GM19328 (cell line): ENCODE data around the gene RAB1B.
"Not testable (repeated sequence)": the region's sequence is repeated elsewhere in the genome, so short reads cannot be mapped to it uniquely, and the experiment has no call there.

ENCODE experiments used
- ATAC-seq: cut with Tn5 transposase; IDR thresholded peaks from one replicate; pipeline ENCODE4 v1.9.1; 2021; ENCODE audit warnings: mild to moderate bottlenecking, moderate library complexity; ENCODE audit not compliant: unreplicated experiment

Gene RAB1B

DNA sequence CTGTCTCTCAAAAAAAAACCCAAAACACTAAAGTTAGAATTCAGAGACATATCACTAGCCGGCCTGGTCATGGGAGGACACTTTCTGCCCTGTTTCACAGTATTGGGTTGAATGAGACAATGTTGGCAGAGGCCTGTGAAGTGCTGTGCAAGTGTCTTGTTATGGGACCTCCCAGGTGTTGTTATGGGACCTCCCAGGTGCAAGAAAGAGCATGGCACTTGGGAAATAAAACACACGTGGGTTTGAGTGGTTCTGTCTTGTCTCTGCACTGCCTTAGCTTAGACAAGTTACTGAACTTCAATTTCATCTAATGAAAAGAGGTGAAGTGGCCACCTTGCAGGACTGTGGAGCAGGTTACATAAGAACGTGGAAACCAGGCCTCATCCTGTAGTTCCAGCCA is 28.9 kb upstream of the RAB1B start:
- ATAC-seq = no peak

DNA sequence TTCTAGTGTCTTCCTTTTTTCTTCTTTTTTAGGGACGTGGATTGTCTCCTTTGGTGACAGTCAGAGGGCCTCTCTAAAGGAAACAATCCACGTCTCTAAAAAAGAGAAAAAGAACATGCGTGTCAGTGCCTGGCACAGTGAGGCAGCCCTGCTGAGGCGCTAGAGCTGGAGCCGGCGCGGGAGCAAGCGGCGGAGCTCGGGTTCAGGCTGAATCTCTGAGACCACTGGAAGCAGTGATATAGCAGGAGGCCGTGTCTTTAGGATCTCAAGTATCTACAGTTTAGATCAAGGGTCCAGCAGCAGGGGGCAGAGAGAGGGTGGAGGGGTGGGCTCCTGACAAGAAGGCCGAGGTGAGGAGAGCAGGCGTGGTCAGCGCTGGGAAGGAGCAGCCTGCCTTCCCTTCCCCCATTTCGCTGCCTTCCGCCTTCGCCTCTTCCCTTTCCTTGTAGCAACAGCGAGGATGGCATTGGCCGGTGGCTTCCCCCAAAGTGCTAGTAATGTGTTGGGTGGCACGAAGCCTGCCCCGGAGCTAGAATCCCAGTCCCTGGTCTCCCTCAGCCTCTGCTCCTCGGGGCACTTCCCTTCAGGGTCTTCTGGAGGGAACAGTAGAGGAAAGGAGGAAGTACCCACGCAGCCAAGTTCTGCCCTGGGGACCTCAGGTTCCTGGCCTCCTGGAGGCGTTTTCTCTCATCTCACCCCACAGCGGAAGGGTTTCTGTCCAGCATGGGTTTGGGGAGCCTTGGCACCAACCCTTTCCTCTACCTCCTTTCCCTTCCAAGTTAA is 28.2 kb upstream of the RAB1B start:
- ATAC-seq = no peak

DNA sequence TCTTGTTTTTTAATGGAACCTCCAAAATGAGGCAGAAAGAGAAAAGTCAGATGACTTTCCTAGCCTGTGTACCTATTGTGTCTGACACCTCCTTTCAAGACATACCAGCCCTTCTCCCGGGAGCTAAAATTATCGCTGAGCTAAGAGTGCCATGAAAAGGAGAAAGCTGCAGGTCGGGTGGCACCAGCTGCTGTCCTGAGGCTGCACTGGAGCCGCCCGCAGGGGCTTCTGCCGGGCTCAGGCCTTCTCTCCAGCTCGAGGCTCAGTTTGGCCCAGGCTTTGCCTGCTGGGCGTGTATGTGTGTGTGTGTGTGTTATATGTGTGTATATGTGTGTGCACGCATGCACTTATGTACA is 27.7 kb upstream of the RAB1B start:
- no peak for ATAC-seq

DNA sequence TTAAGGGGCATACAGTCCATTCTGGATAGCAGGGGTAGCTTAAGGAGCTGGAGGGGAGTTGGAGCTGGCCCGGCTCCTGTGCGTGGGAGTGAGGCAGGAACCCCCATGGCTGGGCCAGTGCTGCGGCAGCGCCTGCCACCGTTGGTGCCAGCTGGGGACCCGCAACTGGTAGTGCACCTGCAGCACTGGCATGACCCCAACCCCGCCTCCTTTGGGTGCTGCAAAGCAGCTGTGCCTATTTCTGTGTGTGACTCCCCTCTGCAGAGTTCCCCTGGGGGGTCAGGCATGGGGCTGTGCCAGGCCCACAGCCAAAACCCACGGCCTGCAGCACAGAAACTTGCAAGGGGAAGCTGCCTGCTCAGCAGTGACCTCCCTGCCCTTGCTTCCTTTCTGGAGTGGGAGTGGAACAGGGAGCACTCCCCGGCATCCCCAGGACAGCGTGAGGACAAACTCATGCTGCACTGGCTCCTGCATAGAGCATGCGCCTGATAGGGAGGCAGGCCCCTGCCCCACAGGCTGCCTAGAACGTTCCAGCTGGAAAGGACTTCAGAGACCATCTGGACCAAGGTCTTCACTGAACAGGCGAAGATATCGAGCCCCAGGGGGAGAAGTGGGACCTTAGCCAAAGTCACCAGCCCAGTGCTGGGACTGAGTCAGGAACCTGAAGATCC is 26.2 kb upstream of the RAB1B start:
- ATAC-seq = no peak

DNA sequence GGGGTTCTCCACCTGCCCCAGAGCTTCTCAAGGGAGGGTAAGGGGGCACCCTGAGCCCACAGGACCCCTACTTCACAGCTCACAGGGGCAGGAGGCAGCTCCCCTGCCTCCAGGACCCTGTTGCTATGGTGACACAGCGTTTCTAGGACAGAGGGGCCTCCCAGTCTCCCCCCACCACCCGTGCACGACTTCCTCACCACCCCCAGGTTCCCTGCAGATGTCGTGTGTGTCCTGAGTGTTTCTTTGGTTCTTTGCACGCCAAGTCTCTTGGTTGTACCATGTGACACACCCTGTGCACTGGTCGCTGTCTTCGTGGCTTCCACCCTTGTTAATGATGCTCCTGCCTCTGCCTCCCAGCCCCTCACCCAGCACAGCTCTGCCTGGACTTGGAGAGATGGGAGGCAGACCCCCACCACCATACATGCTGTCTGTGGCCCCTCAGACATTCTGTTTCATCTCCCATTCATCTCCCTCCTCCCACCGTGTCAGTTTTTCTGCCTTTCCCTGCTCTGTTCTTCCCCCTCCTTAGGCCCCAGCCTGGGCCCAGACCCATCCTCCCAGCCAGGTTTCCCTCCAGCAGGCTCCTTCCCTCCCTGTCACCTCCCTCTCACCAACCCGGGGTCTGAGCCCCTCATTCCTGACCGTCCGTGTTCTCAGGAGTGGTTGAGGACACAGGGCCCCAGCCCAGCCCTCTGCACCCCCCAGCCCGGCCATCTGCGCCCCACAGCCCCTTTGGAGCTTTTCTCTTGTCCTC is 24.5 kb upstream of the RAB1B start:
- ATAC-seq = no peak

- no peak for ATAC-seq
These were observed 21.1 kb upstream of the RAB1B start for GRCh38 chr11:66247295-66247694.

GRCh38 chr11:66247801-66248200 is 20.6 kb upstream of the RAB1B start:
- ATAC-seq = no peak

DNA sequence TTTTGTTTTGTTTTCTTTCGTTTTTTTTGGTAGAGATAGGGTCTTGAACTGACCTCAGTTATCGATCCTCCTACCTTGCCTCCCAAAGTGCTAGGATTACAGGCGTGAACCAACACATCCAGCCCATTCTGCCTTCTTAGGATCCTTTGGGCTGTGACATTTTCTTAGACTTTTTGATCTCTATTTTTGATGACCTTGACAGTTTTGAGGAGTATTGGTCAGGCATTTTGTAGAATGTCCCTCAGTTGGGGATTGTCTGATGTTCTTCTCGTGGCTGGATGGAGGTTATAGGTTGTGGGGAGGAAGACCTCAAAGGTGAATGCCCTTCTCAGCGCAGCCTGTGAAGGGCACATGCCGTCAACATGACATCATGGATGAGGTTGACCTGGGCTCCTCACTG is 19.5 kb upstream of the RAB1B start:
- no peak for ATAC-seq

- no peak for ATAC-seq
These were observed 16.6 kb upstream of the RAB1B start for GRCh38 chr11:66251809-66252208.

DNA sequence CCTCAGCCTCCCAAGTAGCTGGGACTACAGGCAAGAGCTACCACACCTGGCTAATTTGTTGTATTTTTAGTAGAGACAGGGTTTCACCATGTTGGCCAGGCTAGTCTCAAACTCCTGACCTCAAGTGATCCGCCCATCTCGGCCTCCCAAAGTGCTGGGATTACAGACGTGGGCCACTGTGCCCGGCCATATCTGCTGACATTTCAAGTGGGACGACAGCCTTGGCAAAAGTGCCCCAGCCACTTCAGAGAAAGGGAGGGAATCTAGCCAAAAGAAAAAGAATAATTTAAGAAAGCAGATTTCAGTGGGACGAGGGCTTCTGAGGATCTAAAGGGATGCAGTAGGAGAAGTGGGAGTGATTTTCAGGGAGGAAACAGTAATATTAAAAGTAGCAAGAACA is 15.4 kb upstream of the RAB1B start:
- ATAC-seq = not testable (repeated sequence)

DNA sequence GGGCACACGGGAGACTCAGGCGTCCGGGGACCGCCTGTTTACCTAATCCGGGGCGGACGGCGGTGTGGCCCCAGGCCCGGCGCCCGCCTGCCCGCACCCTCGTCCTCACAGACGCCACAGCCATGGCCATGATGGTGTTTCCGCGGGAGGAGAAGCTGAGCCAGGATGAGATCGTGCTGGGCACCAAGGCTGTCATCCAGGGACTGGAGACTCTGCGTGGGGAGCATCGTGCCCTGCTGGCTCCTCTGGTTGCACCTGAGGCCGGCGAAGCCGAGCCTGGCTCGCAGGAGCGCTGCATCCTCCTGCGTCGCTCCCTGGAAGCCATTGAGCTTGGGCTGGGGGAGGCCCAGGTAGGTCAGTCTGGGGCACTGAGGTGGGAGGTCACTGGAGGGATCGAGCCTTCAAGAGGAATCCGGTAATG is 10.0 kb upstream of the RAB1B start:
- no peak for ATAC-seq

DNA sequence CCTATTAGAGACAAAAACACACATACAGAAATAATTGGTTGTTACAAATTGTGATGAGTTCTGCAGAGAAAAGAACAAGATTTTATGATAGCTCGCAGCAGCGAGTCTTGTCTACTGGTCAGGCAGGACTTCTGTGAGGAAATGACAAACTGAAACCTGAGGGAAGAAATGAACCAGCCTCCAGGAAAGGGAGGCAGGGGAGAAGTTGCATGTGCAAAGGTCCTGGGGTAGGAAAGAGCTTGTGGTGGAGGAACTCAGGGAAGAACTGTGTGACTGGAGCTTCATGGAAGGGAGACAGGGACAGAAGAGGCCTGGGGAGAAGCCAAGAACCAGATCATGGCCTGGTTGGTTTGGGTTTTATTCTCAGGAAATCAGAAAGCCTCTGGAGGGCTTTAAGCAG is 9.2 kb upstream of the RAB1B start:
- ATAC-seq = no peak

- ATAC-seq = no peak
These were observed 8.5 kb upstream of the RAB1B start for GRCh38 chr11:66259956-66260355.

- ATAC-seq = no peak
These were observed 6.9 kb upstream of the RAB1B start for GRCh38 chr11:66261578-66261977.

GRCh38 chr11:66262191-66262590 is 6.2 kb upstream of the RAB1B start:
- no peak for ATAC-seq

GRCh38 chr11:66262696-66263095 is 5.7 kb upstream of the RAB1B start:
- no peak for ATAC-seq

DNA sequence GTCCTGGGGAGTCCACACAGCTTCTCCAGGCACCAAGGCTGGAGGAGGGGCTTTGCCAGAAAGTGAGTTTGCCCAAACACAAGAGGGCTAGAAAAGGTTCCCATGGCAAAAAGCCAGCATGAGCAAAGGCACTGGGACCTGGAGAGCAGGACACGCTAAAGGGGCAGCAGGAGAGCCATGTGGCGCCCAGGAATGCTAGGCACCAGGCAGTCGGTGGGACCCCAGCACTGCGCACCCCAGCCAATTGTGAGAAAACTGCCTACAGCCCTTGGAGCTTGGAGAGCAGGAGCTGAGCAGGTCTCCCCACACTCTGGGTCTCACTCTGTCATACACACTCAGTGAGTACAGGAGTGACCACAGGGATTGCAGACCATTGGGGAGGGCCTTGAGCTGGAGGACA is 5.2 kb upstream of the RAB1B start:
- ATAC-seq = no peak

GRCh38 chr11:66263785-66264184 is 4.7 kb upstream of the RAB1B start:
- no peak for ATAC-seq

DNA sequence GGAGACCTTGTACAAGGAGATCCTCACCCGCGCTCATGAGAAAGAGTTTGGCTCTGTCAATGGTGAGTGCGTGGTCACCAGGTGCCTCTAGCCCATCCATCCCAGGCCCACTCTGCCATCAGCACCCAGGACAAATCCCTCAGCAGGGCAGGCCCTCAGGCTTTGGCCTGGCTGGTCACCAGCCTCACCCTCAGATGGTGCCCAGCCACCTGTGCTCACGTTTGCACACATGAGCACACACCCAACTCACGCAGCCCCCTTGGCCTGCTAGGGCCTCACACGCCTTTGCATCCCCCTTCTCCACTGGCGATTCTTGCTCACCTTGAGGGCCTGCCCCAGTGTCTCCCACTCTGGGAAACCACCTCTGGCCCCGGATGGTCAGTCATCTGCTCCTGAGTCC is 4.1 kb upstream of the RAB1B start:
- no peak for ATAC-seq

DNA sequence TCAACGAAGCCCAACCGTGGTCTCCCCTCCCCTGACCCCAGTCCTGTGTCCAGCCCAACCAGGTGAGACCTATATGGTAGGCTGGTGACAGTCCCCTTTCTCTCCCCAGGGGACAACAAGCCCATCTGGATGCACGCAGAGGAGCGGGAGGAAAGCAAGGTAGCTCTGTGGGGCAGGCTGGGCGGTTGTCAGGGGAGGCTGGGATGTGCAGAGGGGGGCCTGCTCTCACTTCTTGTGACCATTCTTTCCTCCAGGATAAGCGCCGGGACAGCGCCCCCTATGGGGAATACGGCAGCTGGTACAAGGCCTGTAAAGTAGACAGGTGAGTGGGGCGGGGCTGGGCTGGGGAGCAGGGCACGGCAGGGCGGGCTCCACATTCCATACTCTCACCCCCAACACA is 3.5 kb upstream of the RAB1B start:
- ATAC-seq = no peak

- no peak for ATAC-seq
These were observed 2.7 kb upstream of the RAB1B start for GRCh38 chr11:66265531-66266377.
